Sigmoid colon (tissue), 4 donors: ENCODE measurements around the gene U2AF2.

ENCODE experiments used
- POLR2A ChIP-seq, 2 donors: fragments of 450-650 bp; IDR thresholded peaks; one replicate each; pipeline ENCODE4 v1.6.1; 2016; ENCODE audit warnings: antibody characterized with exemption in 2 of 2, mild to moderate bottlenecking in 2 of 2, moderate library complexity in 2 of 2
- POLR2AphosphoS5 ChIP-seq, 4 donors: sonication (generic); formaldehyde crosslinking; IDR thresholded peaks; one replicate each; pipeline ENCODE4 v1.6.1; 2017; ENCODE audit warnings: antibody characterized with exemption in 4 of 4
- TF ChIP-seq, protein P1 (sequence below), 4 experiments: fragments of 450-650 bp in 3 of 4; fragments of 200-600 bp in 1 of 4; IDR thresholded peaks; one replicate each; pipeline ENCODE4 v1.5.1; 2016 to 2019; ENCODE audit warnings: antibody characterized with exemption in 4 of 4, mild to moderate bottlenecking in 3 of 4, moderate library complexity in 2 of 4

- TF ChIP-seq, protein P1, sequence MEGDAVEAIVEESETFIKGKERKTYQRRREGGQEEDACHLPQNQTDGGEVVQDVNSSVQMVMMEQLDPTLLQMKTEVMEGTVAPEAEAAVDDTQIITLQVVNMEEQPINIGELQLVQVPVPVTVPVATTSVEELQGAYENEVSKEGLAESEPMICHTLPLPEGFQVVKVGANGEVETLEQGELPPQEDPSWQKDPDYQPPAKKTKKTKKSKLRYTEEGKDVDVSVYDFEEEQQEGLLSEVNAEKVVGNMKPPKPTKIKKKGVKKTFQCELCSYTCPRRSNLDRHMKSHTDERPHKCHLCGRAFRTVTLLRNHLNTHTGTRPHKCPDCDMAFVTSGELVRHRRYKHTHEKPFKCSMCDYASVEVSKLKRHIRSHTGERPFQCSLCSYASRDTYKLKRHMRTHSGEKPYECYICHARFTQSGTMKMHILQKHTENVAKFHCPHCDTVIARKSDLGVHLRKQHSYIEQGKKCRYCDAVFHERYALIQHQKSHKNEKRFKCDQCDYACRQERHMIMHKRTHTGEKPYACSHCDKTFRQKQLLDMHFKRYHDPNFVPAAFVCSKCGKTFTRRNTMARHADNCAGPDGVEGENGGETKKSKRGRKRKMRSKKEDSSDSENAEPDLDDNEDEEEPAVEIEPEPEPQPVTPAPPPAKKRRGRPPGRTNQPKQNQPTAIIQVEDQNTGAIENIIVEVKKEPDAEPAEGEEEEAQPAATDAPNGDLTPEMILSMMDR (IDR thresholded peaks at IDR 0.05), result no peak
- TF ChIP-seq POLR2AphosphoS5 (IDR thresholded peaks at IDR 0.05) (no peak), POLR2A (IDR thresholded peaks at IDR 0.05) (no peak)
Observed at GRCh38 chr19:55625004-55625326, 29.9 kb upstream of the U2AF2 start.
